GM23248 (cell line): ENCODE data around the gene SELENOO.

Experiments used
- EZH2 ChIP-seq: fragments of 200-600 bp; sonication (generic); IDR thresholded peaks from 2 replicates; pipeline ENCODE4 v1.6.1; 2018; ENCODE audit warnings: antibody characterized with exemption, mild to moderate bottlenecking; ENCODE audit not compliant: insufficient read depth, poor library complexity, severe bottlenecking
- EZH2phosphoT487 ChIP-seq: fragments of 200-600 bp; sonication (generic); IDR thresholded peaks from 2 replicates; pipeline ENCODE4 v1.6.1; 2018; ENCODE audit warnings: antibody characterized with exemption, moderate library complexity, mild to moderate bottlenecking, low read depth; ENCODE audit not compliant: insufficient read depth

DNA sequence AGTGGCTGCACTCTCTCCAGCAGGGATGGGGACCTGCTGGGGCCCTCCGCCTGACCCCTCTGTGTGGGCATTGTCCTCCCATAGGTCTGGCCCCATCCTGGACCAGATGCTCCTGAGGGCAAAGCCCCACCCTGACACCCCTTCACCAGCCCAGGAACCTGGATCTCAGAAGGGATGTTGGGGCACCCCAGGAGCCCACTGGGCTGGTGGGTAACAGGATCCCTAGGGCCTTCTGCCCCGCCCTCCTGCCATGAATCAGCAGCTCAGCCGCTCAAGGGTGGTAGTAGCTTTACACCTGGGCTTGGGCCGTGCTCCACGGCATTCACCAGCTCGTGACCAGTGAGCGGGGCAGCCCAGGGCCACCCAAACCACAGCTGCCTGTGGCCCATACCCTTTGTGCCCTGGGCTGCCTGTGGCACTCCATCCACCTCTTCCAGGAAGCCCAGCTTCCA, 61.7 kb downstream of the SELENOO start:
- TF ChIP-seq EZH2 = no peak
- TF ChIP-seq EZH2phosphoT487 = no peak
